ENCODE results near the gene COG2. TPM values are rescaled to one million over a fixed set of nuclear protein-coding genes. Genes with fewer than 3 reads are reported as not detected.

Gene COG2
- total and polyA plus RNA-seq, 2 of the 13 experiments (the other 11 are each of a cell fraction or from before 2014, with no cell fraction given): 16.8 to 36.3 TPM

- TF ChIP-seq PATZ1 (CRISPR knock-in tag; IDR thresholded peaks at IDR 0.05) (no peak), JARID2 (CRISPR knock-in tag; IDR thresholded peaks at IDR 0.05; ENCODE audit: insufficient replicate concordance) (no peak), PHF20 (CRISPR knock-in tag; IDR thresholded peaks at IDR 0.05) (no peak), TBP (CRISPR knock-in tag; IDR thresholded peaks at IDR 0.05) (no peak), ZNF616 (CRISPR knock-in tag; IDR thresholded peaks at IDR 0.05; ENCODE audit: low read depth) (no peak), POLR2A (IDR thresholded peaks at IDR 0.05; ENCODE audit: insufficient read depth in 1 of 2, low read depth in 2 of 2, low read length in 2 of 2) (no peak; a peak in 1 of 4 replicates), ZNF891 (CRISPR knock-in tag; IDR thresholded peaks at IDR 0.05) (no peak), ZNF615 (CRISPR knock-in tag; IDR thresholded peaks at IDR 0.05; ENCODE audit: borderline replicate concordance) (no peak), SP2 (CRISPR knock-in tag; IDR thresholded peaks at IDR 0.05) (peak; percentile 27; the same call in 1 of the 2 replicates), REPIN1 (CRISPR knock-in tag; IDR thresholded peaks at IDR 0.05; ENCODE audit: borderline replicate concordance, low read depth) (peak; percentile 48; the same call in 1 of the 2 replicates), ATRX (CRISPR knock-in tag; IDR thresholded peaks at IDR 0.05; ENCODE audit: borderline replicate concordance) (no peak), SIN3A (IDR thresholded peaks at IDR 0.05; ENCODE audit: borderline replicate concordance, low read depth, low read length) (0 out of 2 replicates have a peak, but pooled peaks have one; percentile 47), SETDB1 (CRISPR knock-in tag; IDR thresholded peaks at IDR 0.05; ENCODE audit: borderline replicate concordance) (no peak), ZNF460 (CRISPR knock-in tag; IDR thresholded peaks at IDR 0.05; ENCODE audit: borderline replicate concordance) (no peak), REXO4 (CRISPR knock-in tag; IDR thresholded peaks at IDR 0.05; ENCODE audit: borderline replicate concordance) (no peak), EED (CRISPR knock-in tag; IDR thresholded peaks at IDR 0.05) (no peak), ZNF572 (CRISPR knock-in tag; IDR thresholded peaks at IDR 0.05) (no peak), ZBTB43 (CRISPR knock-in tag; conservative IDR thresholded peaks at IDR 0.05) (no peak), ZNF12 (CRISPR knock-in tag; IDR thresholded peaks at IDR 0.05) (no peak), REL (CRISPR knock-in tag; conservative IDR thresholded peaks at IDR 0.05) (no peak), ZBTB3 (CRISPR knock-in tag; IDR thresholded peaks at IDR 0.05; ENCODE audit: borderline replicate concordance, low read depth) (no peak), ZKSCAN5 (CRISPR knock-in tag; IDR thresholded peaks at IDR 0.05) (no peak), ZNF136 (CRISPR knock-in tag; IDR thresholded peaks at IDR 0.05; ENCODE audit: low read depth) (no peak), THAP9 (CRISPR knock-in tag; IDR thresholded peaks at IDR 0.05; ENCODE audit: borderline replicate concordance) (peak; percentile 23; the same call in 1 of the 2 replicates)
Measured at GRCh38 chr1:230709619-230710542, 67.6 kb downstream of the COG2 start (continued).
